UCSD-AML1 (cell line): ENCODE measurements around the gene STXBP4.

ENCODE experiments used
- DNase-seq: peaks from one replicate; lab custom pipeline; 2025; ENCODE audit not compliant: unreplicated experiment; lab: John Stamatoyannopoulos, UW

The STXBP4 gene

DNA sequence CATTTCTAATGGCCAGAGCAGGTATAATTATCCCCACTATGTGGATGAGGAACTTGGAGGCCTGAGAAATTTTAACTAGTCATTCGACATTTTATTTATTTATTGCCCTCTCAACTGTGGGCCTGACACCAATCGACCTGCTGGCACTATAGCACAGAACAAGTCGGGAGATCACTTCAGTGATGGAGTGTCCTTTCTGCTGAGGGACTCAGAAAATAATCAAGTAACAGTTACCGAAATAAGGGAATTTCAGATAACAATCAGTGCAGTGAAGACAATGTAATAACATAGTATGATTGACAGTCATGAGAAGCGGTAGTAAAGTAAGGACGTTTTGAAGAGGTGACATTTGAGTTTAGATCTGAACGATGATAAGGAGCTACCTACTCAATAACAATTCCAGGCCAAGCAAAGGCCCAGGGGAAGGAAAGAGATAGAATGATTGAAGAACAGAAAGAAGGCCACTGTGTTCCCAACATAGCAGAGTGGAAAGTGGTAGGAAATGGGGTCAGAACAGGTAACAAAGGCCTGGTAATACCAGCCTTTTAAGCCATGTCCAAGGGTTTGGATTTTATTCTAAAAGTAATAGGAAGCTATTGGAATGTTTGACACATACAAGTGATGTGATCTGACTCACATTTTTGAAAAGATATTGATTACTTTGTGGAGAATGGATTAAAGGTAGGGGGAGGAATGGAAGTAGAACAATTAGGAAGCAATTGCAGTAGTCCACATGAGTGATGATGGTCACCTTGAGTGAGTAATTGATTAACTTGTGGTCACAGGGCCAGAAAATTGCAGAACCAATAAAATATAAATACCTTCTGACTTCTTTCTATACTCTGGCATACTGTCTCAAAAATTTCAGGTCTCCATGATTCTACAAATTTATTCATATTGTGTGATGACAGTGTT, 1.4 kb downstream of the STXBP4 start:
- no peak for DNase-seq

GRCh38 chr17:54971147-54971546, 2.6 kb downstream of the STXBP4 start:
- DNase-seq, result no peak

- DNase-seq, result no peak
Measured at GRCh38 chr17:54971901-54972300, 3.3 kb downstream of the STXBP4 start.

- no peak for DNase-seq
Measured at GRCh38 chr17:54972406-54973138, 4.0 kb downstream of the STXBP4 start.

GRCh38 chr17:54974759-54975158, 6.2 kb downstream of the STXBP4 start:
- DNase-seq, result no peak

DNA sequence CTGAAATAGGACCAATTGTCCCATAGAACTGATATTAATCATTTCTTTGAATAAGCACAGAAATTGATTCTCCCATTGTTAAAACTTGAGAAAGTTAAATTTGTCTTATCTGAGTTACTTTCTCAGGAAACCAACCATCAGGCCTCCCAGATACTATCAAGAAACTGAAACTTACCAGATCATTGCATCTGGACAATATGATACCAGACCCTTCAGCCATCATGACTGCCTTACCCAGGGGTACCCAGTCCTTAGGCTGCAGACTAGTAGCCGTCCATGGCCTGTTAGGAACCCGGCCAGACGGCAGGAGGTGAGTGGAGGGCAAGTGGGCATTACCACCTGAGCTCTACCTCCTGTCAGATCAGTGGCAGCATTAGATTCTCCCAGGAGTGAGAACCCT, 7.8 kb downstream of the STXBP4 start:
- no peak for DNase-seq

DNA sequence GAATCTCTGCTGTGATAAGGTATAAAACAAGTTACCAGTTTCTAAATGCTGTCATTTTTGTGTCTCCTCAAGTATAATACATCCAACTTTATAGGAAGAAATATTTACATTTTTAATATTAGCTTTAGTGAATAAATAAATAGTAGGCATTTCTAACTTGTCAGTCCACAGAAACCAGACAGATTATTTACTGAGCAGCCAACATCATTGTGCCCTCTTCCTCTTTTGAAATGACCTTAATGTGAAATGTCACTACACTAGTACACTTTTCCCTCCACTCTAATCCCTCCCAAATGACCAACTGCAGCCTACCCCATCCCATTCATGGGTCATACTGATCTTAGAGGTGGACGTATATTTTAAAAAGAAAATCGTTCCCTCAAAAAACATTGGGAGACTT, 9.2 kb downstream of the STXBP4 start:
- DNase-seq, result no peak

DNA sequence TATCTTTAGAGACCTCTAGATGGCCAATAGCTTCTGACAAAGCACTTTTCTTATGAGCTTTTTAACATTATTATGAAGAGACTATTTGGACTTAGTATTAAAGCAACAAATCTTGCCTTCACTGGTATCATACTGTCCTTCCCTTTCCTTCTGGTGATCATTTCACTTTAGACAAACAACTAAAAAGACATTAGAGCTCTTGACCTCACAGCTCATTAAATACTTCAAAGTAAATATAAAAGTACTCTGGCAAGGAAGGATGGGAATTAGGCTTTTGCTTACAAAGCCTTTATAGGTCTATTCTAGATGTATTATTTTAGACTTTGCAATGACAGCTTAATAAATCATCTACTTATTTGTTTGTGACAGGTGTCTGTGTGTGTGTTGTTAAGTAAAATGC, 11.1 kb downstream of the STXBP4 start:
- no peak for DNase-seq

DNA sequence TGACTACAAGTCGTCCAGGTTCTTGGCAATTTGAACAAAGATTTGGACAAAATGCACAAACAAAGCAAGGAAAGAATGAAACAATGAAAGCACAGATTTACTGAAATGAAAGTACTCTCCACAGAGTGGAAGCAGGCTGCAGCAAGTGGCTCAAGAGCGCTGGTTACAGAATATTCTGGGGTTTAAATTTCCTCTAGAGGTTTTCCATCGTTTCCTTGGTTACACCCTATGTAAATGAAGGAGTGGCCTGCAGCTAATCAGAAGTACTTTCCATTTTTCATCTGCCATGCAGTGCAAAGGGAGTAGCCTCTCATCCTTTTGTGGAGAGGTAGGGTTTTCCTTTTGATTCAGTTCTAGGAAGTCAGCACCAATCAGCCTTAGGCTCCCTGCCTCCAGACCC, 11.8 kb downstream of the STXBP4 start:
- DNase-seq, result no peak

DNA sequence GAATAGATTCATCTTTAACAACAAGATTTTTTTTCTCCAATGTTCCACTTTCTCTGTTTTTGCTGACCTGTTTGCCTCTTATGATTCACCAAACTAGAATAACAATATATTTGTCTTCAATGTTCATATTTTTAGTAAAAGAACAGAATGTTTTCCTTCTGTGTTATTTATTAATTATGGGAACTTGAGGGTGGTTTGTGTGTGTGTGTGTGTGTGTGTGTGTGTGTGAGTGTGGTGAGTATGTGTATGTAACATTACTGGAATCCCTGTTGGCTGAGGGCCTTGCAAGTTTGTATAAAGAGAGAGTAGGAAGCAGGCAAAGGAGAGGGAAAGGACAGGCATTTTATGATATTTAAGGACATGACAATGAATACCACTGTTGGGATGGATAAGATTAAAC, 13.8 kb downstream of the STXBP4 start:
- no peak for DNase-seq

DNA sequence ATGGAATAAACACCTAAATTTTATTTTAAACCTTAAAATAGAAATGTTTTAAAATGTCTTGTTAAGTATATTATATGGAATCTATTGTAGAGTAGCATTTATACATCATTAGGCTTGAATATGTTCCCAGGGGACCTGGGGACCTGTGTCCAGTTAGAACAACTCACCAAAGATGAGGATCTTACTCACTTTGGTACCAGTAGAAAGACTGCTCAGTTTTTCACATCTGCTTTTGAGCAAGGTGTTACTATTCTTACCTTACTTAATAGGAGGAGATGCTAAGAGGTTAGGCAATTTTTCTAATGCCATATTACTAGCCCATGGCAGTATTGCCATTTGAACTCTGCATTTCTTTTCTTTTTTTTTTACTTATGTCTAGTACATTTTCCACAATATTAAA, 14.7 kb downstream of the STXBP4 start:
- no peak for DNase-seq

GRCh38 chr17:54985476-54985875, 16.9 kb downstream of the STXBP4 start:
- no peak for DNase-seq

- no peak for DNase-seq
Measured at GRCh38 chr17:54990118-54990517, 21.6 kb downstream of the STXBP4 start.

DNA sequence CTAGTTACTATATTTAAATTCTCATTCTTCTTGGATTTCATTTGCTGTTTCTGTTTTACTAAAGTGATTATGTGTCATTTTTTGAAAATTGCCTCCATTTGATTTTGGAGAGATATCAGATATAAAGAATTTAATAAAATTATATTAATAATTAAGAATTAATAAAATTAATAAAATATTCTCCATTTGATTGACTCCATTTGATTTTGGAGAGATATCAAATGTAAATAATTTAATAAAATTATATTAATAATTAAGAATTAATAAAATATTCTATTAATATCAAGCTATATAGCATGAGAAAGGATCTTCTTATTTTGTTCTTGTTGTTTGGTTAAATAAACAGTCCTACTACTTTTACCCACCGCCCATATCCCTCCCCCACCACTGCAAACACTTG, 23.0 kb downstream of the STXBP4 start:
- no peak for DNase-seq

- DNase-seq, result no peak
Measured at GRCh38 chr17:54992797-54993639, 24.5 kb downstream of the STXBP4 start.

DNA sequence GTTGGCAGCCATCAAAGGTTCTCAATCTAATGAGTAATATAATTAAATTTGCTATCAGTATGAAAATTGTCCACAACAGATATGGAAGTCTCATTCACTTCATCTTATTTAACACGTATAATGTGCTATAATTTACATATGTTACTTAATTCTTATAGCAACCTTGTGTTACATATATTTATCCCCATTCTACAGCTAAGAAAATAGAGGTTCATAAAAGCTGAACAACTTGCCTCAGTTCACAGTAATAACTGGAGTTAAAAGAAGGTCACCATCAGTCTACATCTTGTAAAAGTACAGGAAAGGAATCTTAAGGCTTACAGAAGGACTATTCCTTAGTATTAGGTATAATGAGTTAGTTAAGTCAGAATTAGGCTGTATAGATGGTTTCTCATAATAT, 27.9 kb downstream of the STXBP4 start:
- no peak for DNase-seq

DNA sequence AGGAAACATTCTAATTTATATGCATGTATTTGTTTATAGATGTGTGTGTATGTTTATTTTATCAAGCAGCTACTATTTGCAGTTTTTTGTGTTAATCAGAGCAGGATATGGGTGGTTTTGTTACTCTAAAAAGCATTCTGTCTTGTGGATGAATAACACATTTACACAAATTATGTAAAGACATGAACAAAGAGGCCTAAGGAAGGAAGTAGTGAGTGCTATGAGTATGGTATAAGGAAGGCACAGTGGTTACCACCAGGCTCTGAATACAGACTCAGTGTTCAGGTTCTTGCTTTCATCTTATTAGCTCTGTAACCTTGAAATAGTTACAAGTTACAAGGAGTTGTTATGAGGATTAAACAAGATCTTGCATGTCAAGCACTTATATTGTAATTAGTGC, 33.9 kb downstream of the STXBP4 start:
- no peak for DNase-seq

GRCh38 chr17:55004484-55004883, 35.9 kb downstream of the STXBP4 start:
- DNase-seq, result no peak

DNA sequence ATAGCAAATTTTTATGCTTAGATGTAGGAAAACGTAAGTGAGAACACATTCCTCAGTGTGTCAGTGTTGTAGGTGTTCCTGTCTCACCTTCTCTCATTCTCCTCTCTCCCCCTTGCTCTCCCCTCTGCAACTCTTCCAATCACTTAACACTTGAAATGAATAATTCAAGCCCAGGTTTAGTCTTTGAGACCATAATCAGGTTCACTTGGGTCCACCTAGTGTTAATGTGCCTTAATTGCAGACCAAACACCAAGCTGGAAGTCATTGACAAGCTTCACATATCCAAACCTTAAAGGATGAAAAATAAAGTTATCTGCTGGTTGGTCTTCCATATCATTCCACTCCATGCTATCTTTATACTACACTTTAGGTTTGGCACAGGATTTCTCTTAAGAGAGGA, 37.0 kb downstream of the STXBP4 start:
- DNase-seq, result no peak

DNA sequence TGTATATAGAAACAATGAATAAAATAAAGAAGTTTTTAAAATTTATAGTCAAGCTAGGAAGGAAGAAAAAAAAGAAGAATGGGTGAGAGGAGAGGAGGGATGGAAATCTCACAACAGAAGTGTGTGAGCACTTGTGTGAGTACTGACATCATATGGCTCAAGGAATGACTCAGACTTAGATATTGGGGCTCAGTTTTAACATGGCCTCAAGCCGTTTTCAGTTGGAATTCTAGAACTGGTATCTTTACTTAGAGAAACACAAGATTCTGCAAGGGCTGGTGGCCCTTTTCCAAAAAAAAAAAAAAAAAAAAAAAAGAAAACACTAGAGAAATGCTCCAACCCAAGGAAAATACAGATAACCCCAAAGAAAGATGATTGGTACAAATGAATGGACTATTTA, 55.1 kb downstream of the STXBP4 start:
- DNase-seq, result no peak

DNA sequence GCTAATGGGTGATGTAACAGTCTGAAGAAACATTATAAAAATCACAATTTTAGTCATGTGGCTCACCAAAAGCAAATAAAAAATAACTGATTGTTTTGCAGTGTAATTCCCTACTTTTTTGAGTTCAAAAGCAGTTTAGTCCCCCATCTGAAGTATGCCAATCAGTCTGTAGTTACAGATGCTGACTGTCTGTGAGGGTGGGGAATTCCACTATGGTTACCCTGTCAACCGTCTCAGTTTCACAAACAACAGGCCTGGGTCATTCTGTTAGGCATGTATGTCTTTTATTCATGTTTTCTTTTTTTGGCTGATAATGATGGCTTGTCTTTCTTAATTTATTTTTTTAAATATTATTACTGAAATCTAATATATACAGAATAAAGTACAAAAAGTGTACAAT, 69.3 kb downstream of the STXBP4 start:
- DNase-seq, result no peak

- no peak for DNase-seq
Measured at GRCh38 chr17:55038291-55038690, 69.7 kb downstream of the STXBP4 start.
